ENCODE data around the gene PTPRCAP. TPM values are rescaled to one million over a fixed set of nuclear protein-coding genes. Genes with fewer than 3 reads are reported as not detected.
"Not testable (repeated sequence)": the region's sequence is repeated elsewhere in the genome, so short reads cannot be mapped to it uniquely, and the experiment has no call there.

The PTPRCAP gene
- polyA plus RNA-seq, 1 donor (not counting 4 experiments of a cell fraction or from before 2014, with no cell fraction given) = not detected

DNA sequence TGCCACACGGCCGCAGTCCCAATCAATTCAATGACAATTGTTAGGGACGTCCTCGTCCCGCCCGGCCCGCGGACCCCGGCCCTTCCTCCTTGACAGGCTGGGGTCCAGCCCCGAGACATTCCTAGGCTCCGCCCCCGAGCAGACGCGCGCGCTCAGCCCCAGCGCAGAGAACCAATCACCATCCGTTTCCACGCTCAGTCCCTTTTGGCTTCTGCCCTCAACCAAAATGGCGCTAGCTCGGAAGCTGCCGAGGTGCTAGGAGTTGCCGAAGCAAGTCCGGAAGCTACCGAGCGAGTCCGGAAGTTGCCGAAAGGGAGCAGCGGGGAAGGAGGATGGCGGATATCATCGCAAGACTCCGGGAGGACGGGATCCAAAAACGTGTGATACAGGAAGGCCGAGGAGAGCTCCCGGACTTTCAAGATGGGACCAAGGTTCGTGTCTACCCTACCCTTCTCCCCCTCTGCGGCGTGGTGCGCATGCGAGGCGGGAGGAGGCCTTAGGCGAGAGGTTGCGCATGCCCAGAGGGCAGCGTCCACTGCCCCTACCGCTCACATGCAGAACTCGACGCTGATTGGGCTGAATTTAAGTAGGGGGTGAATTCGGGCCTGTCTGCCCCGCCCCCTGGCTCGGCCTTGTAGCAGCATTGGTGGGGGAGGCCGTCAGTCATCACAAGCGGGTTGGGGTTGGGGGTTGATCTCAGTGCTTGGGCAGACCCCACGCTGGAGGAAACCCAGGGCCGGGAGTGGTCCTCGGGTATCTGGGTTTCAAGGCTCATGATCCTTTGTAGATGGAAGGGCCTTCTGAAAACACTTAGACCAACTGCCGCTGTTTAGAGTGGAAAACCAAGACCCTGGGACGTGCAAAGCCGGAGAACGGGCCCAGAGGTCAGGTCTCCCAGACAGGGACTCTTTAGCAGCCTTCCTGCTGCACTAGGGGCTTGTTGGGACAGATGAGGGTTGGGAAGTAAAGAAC, 45.6 kb upstream of the PTPRCAP start, which contains the start of gene AIP:
Gene AIP (plus strand): TSS at position 200 of the 972 bp plus-strand sequence. CDS start 133 bp downstream, at position 333.
- dilution Hi-C loops (cut with MboI; ENCODE audit: extremely low pct_ligation_motif_present, low sequenced_read_pairs) = no loop called here
- peak within 1 kb of the TSS; percentile 70 for H3K27ac ChIP-seq (ENCODE audit: control insufficient read depth, insufficient read depth, low read length)
- TF ChIP-seq, protein P1, sequence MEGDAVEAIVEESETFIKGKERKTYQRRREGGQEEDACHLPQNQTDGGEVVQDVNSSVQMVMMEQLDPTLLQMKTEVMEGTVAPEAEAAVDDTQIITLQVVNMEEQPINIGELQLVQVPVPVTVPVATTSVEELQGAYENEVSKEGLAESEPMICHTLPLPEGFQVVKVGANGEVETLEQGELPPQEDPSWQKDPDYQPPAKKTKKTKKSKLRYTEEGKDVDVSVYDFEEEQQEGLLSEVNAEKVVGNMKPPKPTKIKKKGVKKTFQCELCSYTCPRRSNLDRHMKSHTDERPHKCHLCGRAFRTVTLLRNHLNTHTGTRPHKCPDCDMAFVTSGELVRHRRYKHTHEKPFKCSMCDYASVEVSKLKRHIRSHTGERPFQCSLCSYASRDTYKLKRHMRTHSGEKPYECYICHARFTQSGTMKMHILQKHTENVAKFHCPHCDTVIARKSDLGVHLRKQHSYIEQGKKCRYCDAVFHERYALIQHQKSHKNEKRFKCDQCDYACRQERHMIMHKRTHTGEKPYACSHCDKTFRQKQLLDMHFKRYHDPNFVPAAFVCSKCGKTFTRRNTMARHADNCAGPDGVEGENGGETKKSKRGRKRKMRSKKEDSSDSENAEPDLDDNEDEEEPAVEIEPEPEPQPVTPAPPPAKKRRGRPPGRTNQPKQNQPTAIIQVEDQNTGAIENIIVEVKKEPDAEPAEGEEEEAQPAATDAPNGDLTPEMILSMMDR (optimal IDR thresholded peaks at IDR 0.05 in 1 of 3, IDR thresholded peaks at IDR 0.05 in 1 of 3, conservative IDR thresholded peaks at IDR 0.05 in 1 of 3; ENCODE audit: extremely low read depth in 1 of 3, insufficient read depth in 2 of 3, low read length in 3 of 3) = peak in 1 of 3 experiments; percentile 20
- TF ChIP-seq EZH2 (IDR thresholded peaks at IDR 0.05; ENCODE audit: low read length) = no peak

DNA sequence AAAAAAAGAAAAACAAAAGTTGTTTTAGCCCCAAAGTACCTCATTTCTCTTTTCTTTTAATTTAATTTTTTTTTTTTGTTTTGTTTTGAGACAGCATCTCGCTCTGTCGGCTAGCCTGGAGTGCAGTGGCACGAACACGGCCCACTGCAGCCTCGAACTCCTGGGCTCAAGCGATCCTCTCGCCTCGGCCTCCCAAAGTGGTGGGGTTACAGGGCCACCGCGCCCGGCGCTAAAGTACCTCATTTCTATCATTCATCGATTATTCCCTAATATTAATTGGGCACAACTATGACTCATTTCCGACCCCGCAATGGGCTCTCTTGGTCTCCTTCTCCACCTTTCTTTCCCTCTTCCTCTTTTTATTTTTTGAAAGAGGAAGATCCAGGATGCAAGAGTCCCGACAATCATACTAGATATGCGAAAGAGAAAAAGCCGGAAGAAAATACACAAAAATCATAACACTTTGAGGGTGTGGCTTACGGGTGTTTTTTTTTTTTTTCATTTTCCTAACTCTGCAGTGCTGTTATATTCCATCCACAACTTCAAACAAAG, 44.9 kb upstream of the PTPRCAP start:
- H3K27ac ChIP-seq (ENCODE audit: control insufficient read depth, insufficient read depth, low read length) = peak overlapping the region; percentile 70
- peak overlapping the region; percentile 47 to 81 (median 77) for H3K4me3 ChIP-seq (ENCODE audit: control insufficient read depth in 2 of 3, extremely low read depth in 1 of 3, insufficient read depth in 2 of 3, low read depth in 1 of 3, low read length in 3 of 3)
- H3K36me3 ChIP-seq (ENCODE audit: control insufficient read depth in 2 of 2, extremely low read depth in 1 of 2, insufficient read depth in 2 of 2, low read length in 2 of 2) = peaks cover 2 to 6% of the 10 kb centered on the region in 2 experiments
- peaks cover 4% of the 10 kb centered on the region for H3K79me2 ChIP-seq (ENCODE audit: control insufficient read depth, insufficient read depth, low read length)
- no peaks in the 10 kb centered on the region for H4K20me1 ChIP-seq (ENCODE audit: control insufficient read depth, extremely low read depth, insufficient read depth, low read length)
- dilution Hi-C loops (cut with MboI; ENCODE audit: extremely low pct_ligation_motif_present, low sequenced_read_pairs) = no loop called here
- peak overlapping the region; percentile 80 for H3K4me2 ChIP-seq (ENCODE audit: control insufficient read depth, extremely low read depth, insufficient read depth, low read depth, low read length)
- DNase-seq (ENCODE audit: low read depth, low spot score) (no peak), FAIRE-seq (no peak)
- H2AFZ ChIP-seq (ENCODE audit: control insufficient read depth, low read length) = peak overlapping the region; percentile 90
- peak overlapping the region; percentile 70 for H3K9ac ChIP-seq (ENCODE audit: control insufficient read depth, extremely low read depth, insufficient read depth, low read length)
- peaks cover 13% of the 10 kb centered on the region for H3K4me1 ChIP-seq (ENCODE audit: control insufficient read depth, extremely low read depth, insufficient read depth, low read length)
- no peaks in the 10 kb centered on the region for H3K27me3 ChIP-seq (ENCODE audit: control insufficient read depth, extremely low read depth, insufficient read depth, low read length)
- no peaks in the 10 kb centered on the region for H3K9me3 ChIP-seq (ENCODE audit: control insufficient read depth, low read depth, low read length)
- H3K9me1 ChIP-seq (ENCODE audit: control insufficient read depth, extremely low read depth, insufficient read depth, low read length) = no peaks in the 10 kb centered on the region
- no peak for TF ChIP-seq EZH2 (IDR thresholded peaks at IDR 0.05; ENCODE audit: low read length)
- TF ChIP-seq, protein P1 (optimal IDR thresholded peaks at IDR 0.05 in 1 of 3, IDR thresholded peaks at IDR 0.05 in 1 of 3, conservative IDR thresholded peaks at IDR 0.05 in 1 of 3; ENCODE audit: extremely low read depth in 1 of 3, insufficient read depth in 2 of 3, low read length in 3 of 3) = no peak

More for the DNA sequence above, 45.6 kb upstream of the PTPRCAP start, which contains the start of gene AIP:
- H2AFZ ChIP-seq (ENCODE audit: control insufficient read depth, low read length) = peak within 1 kb of the TSS; percentile 92
- peaks cover 4% of the 10 kb centered on the region for H3K79me2 ChIP-seq (ENCODE audit: control insufficient read depth, insufficient read depth, low read length)
- no peaks in the 10 kb centered on the region for H4K20me1 ChIP-seq (ENCODE audit: control insufficient read depth, extremely low read depth, insufficient read depth, low read length)
- peak within 1 kb of the TSS; percentile 70 for H3K9ac ChIP-seq (ENCODE audit: control insufficient read depth, extremely low read depth, insufficient read depth, low read length)
- peaks cover 13% of the 10 kb centered on the region for H3K4me1 ChIP-seq (ENCODE audit: control insufficient read depth, extremely low read depth, insufficient read depth, low read length)
- H3K9me3 ChIP-seq (ENCODE audit: control insufficient read depth, low read depth, low read length) = no peaks in the 10 kb centered on the region
- H3K4me2 ChIP-seq (ENCODE audit: control insufficient read depth, extremely low read depth, insufficient read depth, low read depth, low read length) = peak within 1 kb of the TSS; percentile 80
- H3K27me3 ChIP-seq (ENCODE audit: control insufficient read depth, extremely low read depth, insufficient read depth, low read length) = no peaks in the 10 kb centered on the region
- DNase-seq (ENCODE audit: low read depth, low spot score) (peak; percentile 81), FAIRE-seq (peak; percentile 36)
- H3K4me3 ChIP-seq (ENCODE audit: control insufficient read depth in 2 of 3, extremely low read depth in 1 of 3, insufficient read depth in 2 of 3, low read depth in 1 of 3, low read length in 3 of 3) = peak within 1 kb of the TSS; percentile 47 to 81 (median 77)
- peaks cover 2 to 7% of the 10 kb centered on the region in 2 experiments for H3K36me3 ChIP-seq (ENCODE audit: control insufficient read depth in 2 of 2, extremely low read depth in 1 of 2, insufficient read depth in 2 of 2, low read length in 2 of 2)
- no peaks in the 10 kb centered on the region for H3K9me1 ChIP-seq (ENCODE audit: control insufficient read depth, extremely low read depth, insufficient read depth, low read length)

DNA sequence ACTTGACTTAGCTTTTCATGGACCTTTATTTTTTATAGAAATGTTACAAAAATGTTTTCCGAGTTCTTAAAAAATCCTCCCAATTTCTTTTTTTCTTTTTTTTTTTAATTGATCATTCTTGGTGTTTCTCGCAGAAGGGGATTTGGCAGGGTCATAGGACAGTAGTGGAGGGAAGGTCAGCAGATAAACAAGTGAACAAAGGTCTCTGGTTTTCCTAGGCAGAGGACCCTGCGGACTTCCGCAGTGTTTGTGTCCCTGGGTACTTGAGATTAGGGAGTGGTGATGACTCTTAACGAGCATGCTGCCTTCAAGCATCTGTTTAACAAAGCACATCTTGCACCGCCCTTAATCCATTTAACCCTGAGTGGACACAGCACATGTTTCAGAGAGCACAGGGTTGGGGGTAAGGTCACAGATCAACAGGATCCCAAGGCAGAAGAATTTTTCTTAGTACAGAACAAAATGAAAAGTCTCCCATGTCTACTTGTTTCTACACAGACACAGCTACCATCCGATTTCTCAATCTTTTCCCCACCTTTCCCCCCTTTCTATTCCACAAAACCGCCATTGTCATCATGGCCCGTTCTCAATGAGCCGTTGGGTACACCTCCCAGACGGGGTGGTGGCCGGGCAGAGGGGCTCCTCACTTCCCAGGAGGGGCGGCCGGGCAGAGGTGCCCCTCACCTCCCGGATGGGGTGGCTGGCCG, 40.0 kb upstream of the PTPRCAP start:
- FAIRE-seq; dilution Hi-C loops (cut with MboI; ENCODE audit: extremely low pct_ligation_motif_present, low sequenced_read_pairs): not testable (repeated sequence)

More for the DNA sequence above, 40.0 kb upstream of the PTPRCAP start:
- H2AFZ ChIP-seq (ENCODE audit: control insufficient read depth, low read length); H3K79me2 ChIP-seq (ENCODE audit: control insufficient read depth, insufficient read depth, low read length); H3K9me3 ChIP-seq (ENCODE audit: control insufficient read depth, low read depth, low read length); H4K20me1 ChIP-seq (ENCODE audit: control insufficient read depth, extremely low read depth, insufficient read depth, low read length); H3K4me1 ChIP-seq (ENCODE audit: control insufficient read depth, extremely low read depth, insufficient read depth, low read length); H3K27ac ChIP-seq (ENCODE audit: control insufficient read depth, insufficient read depth, low read length); H3K9ac ChIP-seq (ENCODE audit: control insufficient read depth, extremely low read depth, insufficient read depth, low read length); H3K4me2 ChIP-seq (ENCODE audit: control insufficient read depth, extremely low read depth, insufficient read depth, low read depth, low read length); H3K27me3 ChIP-seq (ENCODE audit: control insufficient read depth, extremely low read depth, insufficient read depth, low read length); DNase-seq (ENCODE audit: low read depth, low spot score); H3K36me3 ChIP-seq (ENCODE audit: control insufficient read depth in 2 of 2, extremely low read depth in 1 of 2, insufficient read depth in 2 of 2, low read length in 2 of 2); H3K4me3 ChIP-seq (ENCODE audit: control insufficient read depth in 2 of 3, extremely low read depth in 1 of 3, insufficient read depth in 2 of 3, low read depth in 1 of 3, low read length in 3 of 3); H3K9me1 ChIP-seq (ENCODE audit: control insufficient read depth, extremely low read depth, insufficient read depth, low read length): not testable (repeated sequence)

Data from keratinocyte (primary cell).